Right cardiac atrium (tissue), 5 donors: ENCODE data around the gene ADAMTS1. TPM values are rescaled to one million over a fixed set of nuclear protein-coding genes. Genes with fewer than 3 reads are reported as not detected.

Source experiments
- ATAC-seq, 2 donors: fragments of 200-7000 bp; cut with Tn5 transposase; one replicate each; pipeline versions ENCODE4 v1.8.0 to v1.9.1; 2020; ENCODE audit warnings: moderate library complexity in 2 of 2, mild to moderate bottlenecking in 1 of 2
- DNase-seq, 3 donors: peaks; one replicate each; pipeline ENCODE4 v3.0.0-alpha.2; 2020
- H3K27ac ChIP-seq: one replicate; pipeline ENCODE4 v1.5.1; 2013; ENCODE audit warnings: mild to moderate bottlenecking, low read length, control low read depth, moderate library complexity
- H3K27me3 ChIP-seq: one replicate; pipeline ENCODE4 v1.6.1; 2013; ENCODE audit not compliant: control insufficient read depth, insufficient read depth
- H3K4me1 ChIP-seq: one replicate; pipeline ENCODE4 v1.6.1; 2013; ENCODE audit warnings: low read length; ENCODE audit not compliant: control insufficient read depth, insufficient read depth
- H3K4me3 ChIP-seq: one replicate; pipeline ENCODE4 v1.5.1; 2013; ENCODE audit warnings: low read length, control low read depth
- H3K9me3 ChIP-seq: one replicate; pipeline ENCODE4 v1.6.1; 2013; ENCODE audit warnings: low read length; ENCODE audit not compliant: control insufficient read depth
- WGBS: extraction: QIAGEN DNeasy Blood & Tissue Kit; methylation state at CpG from one replicate; pipeline ENCODE4 v1.1.7; 2013; 5-methylcytosine and 5-hydroxymethylcytosine counted together
- intact Hi-C, 4 donors: fragments of 100-400 bp; cut with DNase I; formaldehyde crosslinking; loops; one replicate each; pipeline versions ENCODE4 v1.11.0 to v1.14.0; 2022 to 2023
- polyA plus RNA-seq: library from polyadenylated mRNA; stranded (reverse); fragments of 200-250 nt; gene quantifications from one replicate; pipeline ENCODE4 v1.2.3, GENCODE V29; 2013
- total RNA-seq, 4 donors: library from RNA; stranded (reverse); fragmentation: NEBNext Ultra II Directional; extraction: Animal tissue kit (Norgen Biotek cat#: 25700); gene quantifications; one replicate each; pipeline ENCODE4 v1.2.1, GENCODE V29; 2021
- donor health status: healthy with polysubstance abuse.
- donor health status: DM: no; HTN: yes; CAD: no.
- donor health status: DM: no; HTN: no; CAD: no.
- donor health status: DM: no; HTN: yes; CAD: no; lungs with severe emphysema.
- donor health status: DM: yes; HTN: yes; CAD: no.

The ADAMTS1 gene
- total and polyA plus RNA-seq, 5 donors: 52.3 to 142 (median 80.2) TPM

- Histone ChIP-seq H3K9me3 (no peaks in the 10 kb centered on the region), H3K4me1 (peaks cover 6% of the 10 kb centered on the region), H3K4me3 (peak overlapping the region; percentile 77), H3K27me3 (no peaks in the 10 kb centered on the region), H3K27ac (peak overlapping the region; percentile 95)
- WGBS: under 1% methylated on average over 96 of the region's 96 CpGs
- ATAC-seq (peak; percentile 30 to 56), DNase-seq (peak; percentile 67 to 89 (median 88))
- intact Hi-C loops: loop anchor here (5.0 to 10.0 kb wide), 6 partner anchors 72 to 1903 kb away; no protein-coding TSS in a partner anchor
Measured at GRCh38 chr21:26844258-26845065, 747 bp downstream of the ADAMTS1 start.

GRCh38 chr21:26843933-26844257 lies 1.3 kb downstream of the ADAMTS1 start:
- no peaks in the 10 kb centered on the region for H3K9me3 ChIP-seq
- H3K27ac ChIP-seq: peak overlapping the region; percentile 95
- ATAC-seq (no peak), DNase-seq (peak in 1 of 3 donors; percentile 49)
- no peaks in the 10 kb centered on the region for H3K27me3 ChIP-seq
- peaks cover 6% of the 10 kb centered on the region for H3K4me1 ChIP-seq
- intact Hi-C loops: loop anchor here in 1 of 4 donors (5.0 to 10.0 kb wide), 4 partner anchors 72 to 1491 kb away; no protein-coding TSS in a partner anchor
- H3K4me3 ChIP-seq: peak overlapping the region; percentile 77
- WGBS: under 1% methylated on average over 11 of the region's 11 CpGs

GRCh38 chr21:26842974-26843932 lies 2.0 kb downstream of the ADAMTS1 start:
- H3K4me3 ChIP-seq: peak overlapping the region; percentile 77
- no peaks in the 10 kb centered on the region for H3K9me3 ChIP-seq
- WGBS: 1% methylated on average over 35 of the region's 35 CpGs
- ATAC-seq (peak; percentile 50 to 67), DNase-seq (peak; percentile 94 to 98 (median 97))
- H3K27ac ChIP-seq: peak overlapping the region; percentile 95
- intact Hi-C loops: loop anchor here in 1 of 4 donors (5.0 to 10.0 kb wide), 4 partner anchors 71 to 1492 kb away; no protein-coding TSS in a partner anchor
- peaks cover 6% of the 10 kb centered on the region for H3K4me1 ChIP-seq
- H3K27me3 ChIP-seq: no peaks in the 10 kb centered on the region

GRCh38 chr21:26842300-26842699 lies 2.9 kb downstream of the ADAMTS1 start:
- intact Hi-C loops: loop anchor here in 1 of 4 donors (5.0 to 10.0 kb wide), 4 partner anchors 70 to 1493 kb away; no protein-coding TSS in a partner anchor
- Histone ChIP-seq H3K27me3 (no peaks in the 10 kb centered on the region), H3K4me1 (peaks cover 6% of the 10 kb centered on the region), H3K9me3 (no peaks in the 10 kb centered on the region), H3K27ac (peak overlapping the region; percentile 78), H3K4me3 (peak overlapping the region; percentile 77)
- ATAC-seq (no peak), DNase-seq (peak in 2 of 3 donors; percentile 15 to 37)
- WGBS: 39% methylated on average over 11 of the region's 11 CpGs

GRCh38 chr21:26840912-26841311 lies 4.3 kb downstream of the ADAMTS1 start:
- intact Hi-C loops: loop anchor here in 1 of 4 donors (5.0 to 10.0 kb wide), 4 partner anchors 69 to 1494 kb away; no protein-coding TSS in a partner anchor
- peaks cover 6% of the 10 kb centered on the region for H3K4me1 ChIP-seq
- no peak overlapping the region for H3K4me3 ChIP-seq
- ATAC-seq (no peak), DNase-seq (peak; percentile 76 to 82 (median 76))
- no peaks in the 10 kb centered on the region for H3K9me3 ChIP-seq
- WGBS: 45% methylated on average over 7 of the region's 7 CpGs
- H3K27me3 ChIP-seq: no peaks in the 10 kb centered on the region
- H3K27ac ChIP-seq: no peak overlapping the region

- Histone ChIP-seq H3K9me3 (no peaks in the 10 kb centered on the region), H3K4me3 (no peak overlapping the region), H3K4me1 (peaks cover 6% of the 10 kb centered on the region), H3K27ac (peak overlapping the region; percentile 34), H3K27me3 (no peaks in the 10 kb centered on the region)
- no peak for ATAC-seq
- WGBS: 64% methylated on average over 10 of the region's 10 CpGs
- DNase-seq: peak; percentile 31 to 63 (median 51)
- intact Hi-C loops: loop anchor here in 1 of 4 donors (5.0 to 10.0 kb wide), 4 partner anchors 68 to 1495 kb away; no protein-coding TSS in a partner anchor
Measured at GRCh38 chr21:26840201-26840600, 5.0 kb downstream of the ADAMTS1 start.

- Histone ChIP-seq H3K4me1 (peaks cover 6% of the 10 kb centered on the region), H3K4me3 (no peak overlapping the region), H3K27me3 (no peaks in the 10 kb centered on the region), H3K9me3 (no peaks in the 10 kb centered on the region), H3K27ac (no peak overlapping the region)
- no peak for DNase-seq
- 54% methylated on average over 3 of the region's 3 CpGs for WGBS
- no peak for ATAC-seq
- intact Hi-C loops: loop anchor here in 2 of 4 donors (5.0 to 10.0 kb wide), 2 partner anchors 63 to 65 kb away; no protein-coding TSS in a partner anchor
Measured at GRCh38 chr21:26837539-26837938, 7.7 kb downstream of the ADAMTS1 start.

- Histone ChIP-seq H3K9me3 (no peaks in the 10 kb centered on the region), H3K27me3 (no peaks in the 10 kb centered on the region), H3K4me3 (no peak overlapping the region), H3K4me1 (peaks cover 4% of the 10 kb centered on the region), H3K27ac (no peak overlapping the region)
- ATAC-seq: no peak
- no peak for DNase-seq
- intact Hi-C loops: loop anchor here in 2 of 4 donors (5.0 to 10.0 kb wide), 2 partner anchors 62 to 64 kb away; no protein-coding TSS in a partner anchor
- WGBS: 81% methylated on average over 3 of the region's 3 CpGs
Measured at GRCh38 chr21:26836528-26836927, 8.7 kb downstream of the ADAMTS1 start.

- intact Hi-C loops: loop anchor here in 2 of 4 donors (5.0 to 10.0 kb wide), 2 partner anchors 61 to 63 kb away; no protein-coding TSS in a partner anchor
- ATAC-seq (no peak), DNase-seq (no peak)
- H3K4me3 ChIP-seq: no peak overlapping the region
- WGBS: 43% methylated on average over 2 of the region's 2 CpGs
- no peak overlapping the region for H3K27ac ChIP-seq
- no peaks in the 10 kb centered on the region for H3K27me3 ChIP-seq
- peaks cover 4% of the 10 kb centered on the region for H3K4me1 ChIP-seq
- no peaks in the 10 kb centered on the region for H3K9me3 ChIP-seq
Measured at GRCh38 chr21:26835714-26836265, 9.4 kb downstream of the ADAMTS1 start.
